NCI-H2107 treated with DMSO at 0.1 percent for 48 hours (cell line): ENCODE data around the gene HPSE.

ENCODE experiments used
- DNase-seq: peaks from one replicate; lab custom pipeline; 2025; ENCODE audit not compliant: unreplicated experiment; lab: John Stamatoyannopoulos, UW

Gene HPSE

DNA sequence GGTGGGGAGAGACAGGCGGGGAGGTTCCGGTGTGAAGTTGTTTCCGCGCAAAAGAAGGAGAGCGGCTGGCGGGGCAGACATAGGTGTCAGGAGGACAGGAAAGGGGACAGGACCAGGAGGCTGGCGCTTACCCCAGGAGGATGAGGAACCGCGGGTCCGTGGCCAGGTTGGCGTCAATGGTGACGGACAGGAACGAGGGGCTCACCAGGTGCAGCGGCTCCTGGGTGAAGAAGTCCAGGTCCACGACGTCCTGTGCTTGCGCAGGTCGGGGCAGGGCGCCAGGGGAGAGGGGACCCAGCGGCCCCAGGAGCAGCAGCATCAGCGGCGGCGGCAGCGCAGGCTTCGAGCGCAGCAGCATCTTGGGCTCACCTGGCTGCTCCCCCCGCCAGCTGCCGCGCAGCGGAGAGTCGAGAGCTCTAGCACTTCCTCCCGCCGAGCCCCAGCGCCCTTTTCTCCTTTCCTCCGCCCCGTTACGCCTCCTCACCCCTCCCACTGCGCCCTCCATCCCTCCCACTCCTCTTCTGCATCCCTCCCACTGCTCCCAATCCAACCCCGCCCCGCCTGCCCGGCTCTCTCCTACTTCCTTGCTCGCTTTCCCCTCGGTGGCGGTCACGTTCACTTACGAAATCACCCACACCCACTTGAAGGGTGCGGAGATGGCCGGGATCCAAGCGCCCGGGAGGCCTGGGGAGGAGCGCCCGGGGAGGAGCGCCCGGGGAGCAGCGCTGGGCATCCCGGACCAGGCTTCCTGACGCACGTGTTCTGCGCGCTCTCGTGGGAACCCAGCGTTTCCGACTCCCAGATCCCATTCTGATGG lies at the start of gene HPSE:
HPSE (minus strand) TSS at position 424 of the 817 bp plus-strand sequence; CDS start at position 358, 66 bp downstream.
- DNase-seq: peak; percentile 42

DNA sequence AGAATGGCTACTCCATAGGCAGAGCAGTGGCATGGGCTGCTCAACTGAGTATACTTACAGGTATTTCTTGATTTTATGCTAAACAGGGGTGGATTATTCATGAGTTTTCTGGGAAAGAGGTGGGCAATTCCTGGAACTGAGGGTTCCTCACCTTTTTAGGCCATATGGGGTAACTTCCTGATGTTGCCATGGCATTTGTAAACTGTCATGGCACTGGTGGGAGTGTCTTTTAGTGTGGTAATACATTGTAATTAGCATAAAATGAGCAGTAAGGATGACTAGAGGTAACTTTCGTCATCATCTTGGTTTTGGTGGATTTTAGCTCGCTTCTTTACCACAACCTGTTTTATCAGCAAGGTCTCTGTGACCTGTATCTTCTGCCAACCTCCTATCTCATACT lies 48.2 kb upstream of the HPSE start:
- no peak for DNase-seq

DNA sequence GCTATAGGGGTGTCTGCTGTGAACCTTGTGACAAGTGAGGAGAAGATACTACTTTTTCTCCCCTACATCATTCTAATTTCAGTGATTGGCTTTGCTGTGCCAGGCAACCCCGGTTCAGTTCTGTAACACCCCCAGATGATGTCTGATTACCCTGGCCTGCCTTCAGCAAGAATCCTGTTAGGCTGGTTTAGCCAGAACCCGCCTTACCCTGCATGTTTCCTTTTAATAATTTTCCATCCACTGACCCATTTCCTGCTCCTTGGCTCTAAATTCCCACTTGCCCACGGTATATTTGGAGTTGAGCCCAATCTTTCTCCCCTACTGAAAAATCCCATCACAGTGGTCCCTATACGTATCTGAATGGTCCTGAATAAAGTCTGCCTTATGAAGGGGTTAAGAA lies 46.5 kb upstream of the HPSE start:
- DNase-seq: no peak

DNA sequence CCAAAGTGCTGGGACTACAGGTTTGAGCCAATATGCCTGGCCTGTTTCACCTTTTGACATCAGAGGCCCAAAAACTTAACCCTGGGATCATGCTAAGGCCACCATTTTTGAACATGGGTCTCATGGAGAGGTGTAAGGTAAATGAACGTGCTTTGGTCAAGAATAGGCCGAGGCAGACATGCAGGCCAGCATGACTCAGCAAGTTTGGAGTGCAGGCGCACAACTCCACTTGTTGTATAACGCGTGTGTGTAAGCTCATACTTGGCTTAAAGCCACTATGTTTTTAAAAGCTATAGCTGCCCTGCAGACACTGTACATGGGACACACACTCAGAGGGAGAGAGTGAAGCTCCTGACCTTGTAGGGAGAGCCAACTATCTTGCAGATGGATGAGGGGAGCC lies 43.8 kb upstream of the HPSE start:
- no peak for DNase-seq

DNA sequence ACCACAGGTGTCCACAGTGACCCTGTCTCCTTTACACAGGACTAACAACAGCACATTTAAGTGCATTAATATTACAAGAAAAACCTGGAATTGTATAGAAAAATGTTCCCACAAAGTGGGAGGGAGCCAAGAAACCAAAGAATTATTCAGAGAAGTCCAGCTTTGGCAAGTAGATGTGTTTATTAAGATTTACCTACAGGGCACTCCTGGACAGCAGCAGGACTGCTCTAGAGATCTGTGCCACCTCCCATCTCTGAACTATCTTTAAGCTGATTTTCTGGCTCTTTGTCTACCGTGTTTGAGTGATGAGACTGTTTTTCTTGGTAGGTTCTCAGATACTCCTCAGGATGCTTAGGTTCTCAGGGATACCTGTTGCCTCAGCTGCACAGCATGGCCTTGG lies 38.3 kb upstream of the HPSE start:
- no peak for DNase-seq

DNA sequence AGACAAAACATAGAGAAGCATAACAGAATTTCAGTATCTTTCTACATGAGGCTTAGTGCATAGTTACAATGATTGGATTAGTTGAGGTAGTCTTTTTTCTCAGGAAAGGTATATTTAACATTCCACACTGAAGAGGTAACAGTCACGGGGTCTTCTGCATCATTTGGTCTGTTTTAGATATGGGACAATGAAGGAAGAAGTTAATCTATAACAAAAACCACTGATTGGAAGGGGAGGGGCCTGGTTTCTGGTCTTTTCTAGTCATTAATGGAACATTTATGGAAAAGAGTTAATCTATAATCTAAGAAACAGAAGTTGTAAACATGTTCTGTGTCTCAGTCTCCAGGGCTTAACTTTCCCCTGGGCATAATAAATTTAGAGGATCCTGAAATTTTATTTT lies 37.3 kb upstream of the HPSE start:
- no peak for DNase-seq

DNA sequence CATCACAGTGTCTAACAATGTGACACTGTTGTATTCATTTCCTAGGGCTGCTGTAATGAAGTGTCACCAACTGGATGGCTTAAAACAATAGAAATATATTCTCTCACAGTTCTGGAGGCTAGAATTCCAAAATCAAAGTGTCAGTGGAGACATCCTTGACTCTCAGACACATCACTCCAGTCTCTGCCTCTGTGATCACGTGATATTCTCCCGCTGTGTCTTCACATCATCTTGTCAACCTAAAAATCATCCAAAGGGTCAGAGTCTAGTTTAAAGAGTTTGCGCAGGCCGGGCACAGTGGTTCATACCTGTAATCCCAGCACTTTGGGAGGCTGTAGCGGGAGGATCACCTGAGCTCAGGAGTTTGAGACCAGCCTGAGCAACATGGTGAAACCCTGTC lies 36.6 kb upstream of the HPSE start:
- DNase-seq: no peak

DNA sequence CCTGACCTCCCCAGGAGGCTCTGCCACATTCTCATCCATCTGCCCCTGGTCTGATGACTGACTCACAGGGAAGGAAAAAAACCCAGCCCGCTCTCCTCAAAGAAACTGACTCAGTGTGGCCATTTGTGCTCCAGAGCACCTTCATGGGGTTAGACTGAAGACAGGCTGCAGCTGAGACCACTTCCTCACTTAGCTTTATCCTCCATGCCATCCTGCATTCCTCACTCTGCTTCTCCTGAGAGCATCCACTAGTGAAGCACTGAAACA lies 35.9 kb upstream of the HPSE start:
- DNase-seq: no peak

DNA sequence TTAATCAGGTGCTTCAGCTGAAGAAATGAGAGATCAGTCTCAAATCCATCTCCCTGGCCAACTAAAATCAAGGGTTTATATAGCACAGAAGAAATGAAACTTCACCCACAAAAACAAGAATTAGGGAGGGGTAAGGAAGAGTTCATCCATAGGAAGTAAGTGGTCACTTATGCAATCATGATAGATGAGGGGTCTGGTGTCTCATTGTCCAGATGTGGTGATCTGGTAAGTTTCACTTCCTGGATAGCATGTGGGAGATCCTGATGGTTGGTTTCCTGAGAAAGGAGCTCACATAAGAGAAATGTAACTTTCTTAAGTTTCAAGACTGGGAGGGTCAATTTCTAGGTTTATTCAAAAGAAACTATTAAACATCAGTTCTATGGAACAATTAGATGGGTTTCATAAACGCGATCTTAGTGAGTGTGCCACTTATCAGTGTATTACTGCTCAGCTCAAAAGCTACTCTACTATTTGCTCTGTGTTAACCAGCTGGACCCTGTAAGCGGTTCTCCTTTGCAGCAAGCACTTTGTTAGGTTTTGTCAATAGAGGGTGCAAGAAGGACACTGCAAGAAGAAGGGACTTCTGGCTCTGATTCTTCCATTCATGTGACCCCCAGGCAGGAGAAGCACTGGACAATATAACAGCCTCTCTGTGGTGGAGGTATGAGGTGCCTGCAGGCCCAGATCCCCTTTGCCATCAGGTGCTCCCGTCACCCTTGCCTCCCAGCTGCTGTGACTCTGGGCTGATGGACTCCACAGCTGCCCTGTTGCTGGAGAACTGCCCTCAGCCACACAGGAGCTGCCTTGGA lies 35.4 kb upstream of the HPSE start:
- DNase-seq: no peak

DNA sequence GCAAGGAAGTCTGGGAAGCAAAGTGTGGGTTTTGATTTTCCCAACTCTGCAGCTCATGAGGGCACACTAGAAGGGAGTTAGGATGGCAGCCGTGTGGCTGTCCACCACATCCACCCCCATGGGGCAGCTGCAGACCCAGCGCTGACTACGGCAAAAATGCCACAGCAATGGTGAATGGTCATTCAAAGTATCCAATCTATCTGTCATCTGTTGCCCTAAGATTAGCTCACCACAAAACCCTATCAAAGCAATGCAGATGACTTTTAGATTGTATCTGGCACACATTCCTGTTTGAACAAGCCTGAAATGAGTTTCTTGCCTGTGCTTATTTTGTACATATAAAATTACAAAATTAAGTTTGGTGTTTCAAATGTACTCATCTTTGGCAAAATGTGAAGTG lies 29.7 kb upstream of the HPSE start:
- DNase-seq: no peak

DNA sequence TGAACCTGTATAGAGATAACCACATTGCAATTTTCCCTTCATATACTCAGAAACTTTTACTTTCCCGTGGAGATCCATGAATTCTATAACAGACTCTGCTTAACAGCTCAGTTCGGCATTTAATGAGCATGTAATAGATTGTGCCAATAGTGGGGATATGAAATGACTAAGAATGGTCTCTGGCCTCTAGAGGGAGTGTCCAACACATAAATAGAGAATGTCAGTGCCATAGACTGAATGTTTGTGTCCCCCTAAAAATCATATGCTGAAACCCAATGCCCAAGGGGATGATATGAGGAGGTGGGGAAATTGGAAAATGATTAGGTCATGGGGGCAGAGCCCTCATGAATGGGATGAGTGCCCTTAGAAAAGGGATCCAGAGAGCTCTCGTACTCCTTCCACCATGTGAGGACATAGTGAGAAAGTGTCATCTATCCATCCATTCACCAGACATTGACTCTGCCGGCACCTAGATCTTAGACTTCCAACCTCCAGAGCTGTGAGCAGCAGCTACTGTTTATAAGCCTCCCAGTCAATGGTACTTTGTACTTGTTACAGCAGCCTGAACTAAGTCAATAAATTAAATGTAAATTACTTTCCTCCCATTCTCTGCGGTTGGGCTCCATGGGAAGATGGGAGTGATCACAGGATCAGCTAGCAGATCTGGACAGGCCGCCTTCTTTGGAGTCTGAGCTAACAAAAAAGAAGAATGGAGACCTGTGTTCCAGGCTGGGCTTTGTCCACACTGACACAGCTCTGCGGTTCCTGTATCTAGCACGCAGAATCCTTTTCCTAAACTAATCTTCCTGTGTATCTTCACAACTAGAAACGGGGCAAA lies 28.1 kb upstream of the HPSE start:
- DNase-seq: peak; percentile 43

DNA sequence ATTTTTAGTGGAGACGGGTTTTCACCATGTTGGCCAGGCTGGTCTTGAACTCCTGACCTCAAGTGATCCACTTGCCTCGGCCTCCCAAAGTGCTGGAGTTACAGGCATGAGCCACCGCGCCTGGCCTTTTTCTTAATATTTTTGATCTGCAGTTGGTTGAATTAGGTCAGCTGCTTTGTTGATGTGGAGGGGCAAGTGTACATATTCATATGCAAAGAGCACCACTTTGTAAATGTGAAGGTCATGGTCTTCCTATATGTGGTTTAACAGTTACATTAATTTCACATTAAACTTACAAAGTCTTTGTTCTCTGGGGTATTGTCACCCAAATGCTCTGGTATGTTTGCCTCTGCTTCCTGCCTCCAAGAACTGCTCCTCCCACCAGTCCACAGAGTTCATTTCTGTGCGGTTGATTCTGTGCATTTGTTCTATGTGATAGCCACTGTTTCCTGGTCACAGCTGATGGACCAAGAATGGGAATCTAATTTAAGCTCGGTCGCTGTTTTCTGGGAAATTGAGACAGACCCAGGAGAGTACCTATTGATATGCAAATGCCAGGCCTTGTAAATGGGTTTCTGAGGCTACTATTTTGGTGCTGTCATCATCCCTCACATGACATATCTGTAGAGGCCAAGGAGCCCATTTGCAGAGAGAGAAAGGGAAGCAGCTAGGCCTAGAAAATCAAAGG lies 26.9 kb upstream of the HPSE start:
- no peak for DNase-seq

DNA sequence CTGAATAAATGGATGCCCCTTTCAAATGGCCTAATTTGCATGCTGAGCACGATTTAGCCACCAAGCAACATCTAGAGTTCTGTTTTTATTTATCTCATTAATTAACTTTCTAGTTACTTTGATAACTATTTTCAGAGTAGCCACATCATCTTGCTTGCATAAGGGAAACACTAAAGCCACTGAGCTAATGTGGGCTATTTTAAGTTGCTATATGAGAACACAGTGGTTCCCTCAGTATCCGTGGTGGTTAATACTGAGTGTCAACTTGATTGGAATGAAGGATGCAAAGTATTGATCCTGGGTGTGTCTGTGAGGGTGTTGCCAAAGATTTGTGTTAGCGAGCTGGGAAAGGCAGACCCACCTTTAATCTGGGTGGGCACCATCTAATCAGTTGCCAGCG lies 25.4 kb upstream of the HPSE start:
- no peak for DNase-seq

DNA sequence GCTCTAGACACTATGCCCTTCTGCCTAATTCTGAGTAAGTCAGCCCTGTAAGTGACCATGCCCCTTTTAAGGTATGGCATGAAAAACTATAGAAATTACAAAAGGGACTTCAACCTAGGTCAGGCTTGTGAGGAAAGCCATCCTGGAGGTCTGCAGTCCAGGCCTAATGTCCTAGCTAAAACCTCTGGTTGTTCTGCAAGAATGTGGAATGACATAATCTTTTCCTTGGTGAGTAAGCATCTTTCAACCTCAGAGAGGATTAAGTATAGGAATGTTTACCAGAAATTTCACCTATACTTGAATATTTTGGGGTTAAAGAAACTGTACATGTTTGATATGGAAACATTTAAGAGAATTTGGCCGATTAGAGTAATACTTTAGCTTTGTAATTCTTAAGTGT lies 23.8 kb upstream of the HPSE start:
- no peak for DNase-seq

DNA sequence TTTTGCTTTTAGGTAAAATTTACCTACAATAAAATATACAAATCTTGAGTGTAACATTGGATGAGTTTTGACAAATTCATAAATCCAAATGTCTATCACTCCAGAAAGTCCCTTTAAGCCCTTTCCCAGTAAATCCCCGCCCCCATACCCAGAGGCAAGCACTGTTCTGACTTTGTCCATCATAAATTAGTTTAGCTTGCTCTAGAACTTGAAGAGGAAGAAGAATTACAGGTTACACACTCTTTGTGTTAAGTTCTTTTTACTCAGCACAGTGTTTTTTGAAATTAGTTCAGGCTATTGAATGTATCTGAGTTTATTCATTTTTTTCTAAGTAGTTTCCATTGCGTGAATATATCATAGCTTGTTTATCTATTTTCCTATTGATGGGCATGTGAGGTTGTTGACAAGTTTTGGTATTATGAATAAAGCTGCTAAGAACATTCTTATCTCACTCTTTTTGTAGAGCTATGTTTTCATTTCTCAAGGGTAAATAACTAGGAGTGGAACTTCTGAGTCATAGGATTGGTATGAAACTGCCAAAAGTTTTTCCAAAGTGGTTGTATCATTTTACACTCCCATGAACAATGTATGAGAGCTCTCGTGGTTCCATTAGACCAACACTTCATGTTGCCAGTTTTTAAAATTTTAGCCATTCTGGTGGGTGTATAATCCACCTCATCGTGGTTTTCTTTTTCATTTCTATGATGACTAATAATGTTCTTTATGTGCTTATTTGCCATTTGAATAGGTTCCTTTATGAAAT lies 22.4 kb upstream of the HPSE start:
- DNase-seq: peak; percentile 6

DNA sequence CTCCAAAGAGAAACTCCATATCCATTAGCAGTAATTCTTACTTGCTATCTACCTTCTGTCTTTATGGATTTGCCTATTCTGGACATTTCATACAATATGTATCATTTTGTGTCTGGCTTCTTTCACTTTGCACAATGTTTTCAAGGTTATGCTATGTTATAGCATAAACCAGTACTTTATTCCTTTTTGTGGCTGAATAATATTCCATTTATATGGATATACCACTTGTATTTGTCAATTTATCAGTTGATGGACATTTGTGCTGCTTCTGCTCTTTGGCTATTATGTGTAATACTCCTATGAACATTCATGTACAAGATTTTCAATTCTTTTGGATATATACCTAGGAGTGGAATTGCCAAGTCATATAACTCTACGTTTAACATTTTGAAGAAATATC lies 18.9 kb upstream of the HPSE start:
- DNase-seq: no peak

DNA sequence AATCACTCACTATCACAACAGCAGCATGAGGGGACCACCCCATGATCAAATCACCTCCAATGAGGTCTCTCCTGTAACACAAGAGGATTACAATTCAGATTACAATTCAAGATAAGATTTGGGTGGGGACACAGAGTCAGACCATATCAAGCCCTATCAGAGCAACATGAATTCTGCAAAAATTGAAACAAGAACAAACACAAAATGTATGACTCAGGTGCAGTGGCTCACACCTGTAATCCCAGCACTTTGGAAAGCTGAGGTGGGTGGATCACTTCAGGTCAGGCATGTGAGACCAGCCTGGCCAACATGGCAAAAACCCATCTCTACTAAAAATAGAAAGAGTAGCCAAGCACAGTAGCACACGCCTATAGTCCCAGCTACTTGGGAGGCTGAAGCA lies 13.4 kb upstream of the HPSE start:
- no peak for DNase-seq

DNA sequence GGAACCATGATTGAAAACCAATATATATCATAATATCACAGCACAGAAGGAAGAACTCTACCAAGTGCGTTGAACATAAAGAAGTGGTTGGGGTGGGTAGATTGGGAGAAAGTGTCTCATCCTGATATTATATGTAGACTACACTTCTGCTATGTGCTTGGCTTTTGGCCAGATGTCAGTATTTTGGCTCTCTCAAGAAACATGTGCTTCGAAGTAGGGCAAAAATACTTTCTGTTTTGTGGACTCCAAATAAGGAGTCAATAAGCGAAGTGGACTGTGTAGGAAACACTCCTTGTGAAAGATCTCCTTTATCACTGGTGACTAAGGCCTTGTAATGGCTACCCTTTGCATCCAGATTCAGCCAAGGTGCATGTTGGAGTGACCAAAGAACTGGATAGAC lies 7.8 kb upstream of the HPSE start:
- DNase-seq: no peak

DNA sequence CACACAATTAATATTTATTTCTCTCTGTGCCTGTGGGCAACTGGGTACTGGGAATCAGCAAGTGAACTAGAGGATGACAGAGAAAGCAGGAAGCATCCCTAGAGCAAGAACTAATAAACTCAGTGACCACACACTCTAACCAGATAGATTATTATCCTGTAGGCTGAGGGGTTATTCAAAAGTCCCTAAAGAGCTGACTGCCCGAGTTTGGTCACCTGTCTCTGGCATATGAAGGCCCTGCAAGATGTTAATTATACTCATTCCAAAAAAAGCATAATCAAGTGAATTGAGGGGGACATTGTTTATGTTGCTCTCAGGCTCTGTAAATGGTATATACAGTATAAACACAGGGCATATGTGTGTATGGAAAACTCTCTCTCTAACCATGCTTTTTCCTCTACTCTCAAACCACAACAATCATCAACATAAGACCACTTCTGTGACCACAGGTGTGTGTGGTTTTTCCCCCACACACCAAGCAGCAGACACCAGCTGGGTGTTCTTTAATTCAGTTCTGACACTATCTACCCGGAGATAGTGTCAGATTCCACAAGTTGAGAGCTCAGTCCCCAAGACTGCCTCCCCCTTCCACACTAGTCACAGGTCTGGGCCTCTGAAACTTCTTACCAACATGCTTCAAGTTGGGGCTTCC lies 6.2 kb upstream of the HPSE start:
- DNase-seq: peak; percentile 46

DNA sequence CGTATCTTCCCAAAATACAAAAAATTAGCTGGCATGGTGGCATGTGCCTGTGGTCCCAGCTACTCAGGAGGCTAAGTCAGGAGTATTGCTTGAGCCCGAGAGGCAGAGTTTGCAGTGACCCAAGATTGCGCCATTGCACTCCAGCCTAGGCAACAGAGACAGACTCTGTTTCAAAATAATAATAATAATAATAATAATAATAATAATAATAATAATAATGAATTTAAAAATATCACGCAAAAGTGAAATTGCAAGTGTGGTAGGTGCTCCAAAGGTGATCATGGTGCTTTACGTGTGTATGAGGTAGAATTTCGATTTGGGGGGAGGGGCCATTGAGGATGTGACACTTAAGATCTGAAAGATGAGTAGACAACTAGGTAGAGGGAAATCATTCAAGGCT lies 4.9 kb upstream of the HPSE start:
- no peak for DNase-seq
